H9 (cell line): ENCODE data around the gene TCF4. TPM values are rescaled to one million over a fixed set of nuclear protein-coding genes. Genes with fewer than 3 reads are reported as not detected.

Source experiments
- DNase-seq: peaks from one replicate; pipeline ENCODE4 v3.0.0-alpha.2; 2017
- H2AFZ ChIP-seq: one replicate; pipeline ENCODE4 v1.6.1; 2013; ENCODE audit warnings: mild to moderate bottlenecking, low read length, control low read depth, moderate library complexity
- H2AK5ac ChIP-seq: 2 replicates; pipeline ENCODE4 v1.6.1; 2013; ENCODE audit warnings: low read length, control low read depth, mixed read lengths; ENCODE audit not compliant: insufficient read length
- H2BK120ac ChIP-seq: one replicate; pipeline ENCODE4 v1.6.1; 2013; ENCODE audit warnings: low read depth, mild to moderate bottlenecking, low read length, control low read depth, inconsistent platforms; ENCODE audit not compliant: poor library complexity, severe bottlenecking
- H2BK12ac ChIP-seq: 2 replicates; pipeline ENCODE4 v1.6.1; 2013; ENCODE audit warnings: low read length, control low read depth, mixed read lengths, low read depth; ENCODE audit not compliant: insufficient read length
- H2BK15ac ChIP-seq: 2 replicates; pipeline ENCODE4 v1.6.1; 2013; ENCODE audit warnings: low read depth, low read length, control low read depth
- H2BK20ac ChIP-seq: one replicate; pipeline ENCODE4 v1.6.1; 2013; ENCODE audit warnings: low read depth, mild to moderate bottlenecking, low read length, control low read depth, inconsistent platforms; ENCODE audit not compliant: poor library complexity, severe bottlenecking
- H2BK5ac ChIP-seq: 2 replicates; pipeline ENCODE4 v1.6.1; 2013; ENCODE audit warnings: low read length, control low read depth, mixed read lengths; ENCODE audit not compliant: insufficient read length
- H3K14ac ChIP-seq: 2 replicates; pipeline ENCODE4 v1.6.1; 2013; ENCODE audit warnings: low read length, control low read depth; ENCODE audit not compliant: insufficient read depth
- H3K18ac ChIP-seq: 2 replicates; pipeline ENCODE4 v1.6.1; 2013; ENCODE audit warnings: low read depth, mild to moderate bottlenecking, mixed read lengths, low read length, control low read depth; ENCODE audit not compliant: insufficient read length
- H3K23ac ChIP-seq: 2 replicates; pipeline ENCODE4 v1.6.1; 2013; ENCODE audit warnings: low read length, control low read depth, mixed read lengths, low read depth; ENCODE audit not compliant: insufficient read length
- H3K23me2 ChIP-seq: 2 replicates; pipeline ENCODE4 v1.6.1; 2013; ENCODE audit warnings: low read depth, mild to moderate bottlenecking, mixed read lengths, low read length, control low read depth; ENCODE audit not compliant: insufficient read length, poor library complexity, severe bottlenecking
- H3K27ac ChIP-seq: 2 replicates; pipeline ENCODE4 v1.5.1; 2013; ENCODE audit warnings: low read length, control low read depth, mixed read lengths, low read depth; ENCODE audit not compliant: insufficient read length
- H3K27me3 ChIP-seq: 2 replicates; pipeline ENCODE4 v1.6.1; 2013; ENCODE audit warnings: low read length, control low read depth, inconsistent platforms; ENCODE audit not compliant: insufficient read depth
- H3K4ac ChIP-seq: 2 replicates; pipeline ENCODE4 v1.6.1; 2013; ENCODE audit warnings: low read depth, mild to moderate bottlenecking, control low read depth, inconsistent platforms, low read length, moderate library complexity
- H3K4me1 ChIP-seq: 2 replicates; pipeline ENCODE4 v1.6.1; 2013; ENCODE audit warnings: low read length, control low read depth, inconsistent platforms; ENCODE audit not compliant: insufficient read depth
- H3K4me2 ChIP-seq: 2 replicates; pipeline ENCODE4 v1.6.1; 2013; ENCODE audit warnings: low read length, control low read depth, mixed read lengths; ENCODE audit not compliant: insufficient read length, insufficient read depth
- H3K56ac ChIP-seq: 2 replicates; pipeline ENCODE4 v1.6.1; 2013; ENCODE audit warnings: low read depth, mild to moderate bottlenecking, mixed read lengths, low read length, control low read depth; ENCODE audit not compliant: insufficient read length
- H3K79me1 ChIP-seq: 2 replicates; pipeline ENCODE4 v1.6.1; 2013; ENCODE audit warnings: low read depth, mild to moderate bottlenecking, moderate library complexity, low read length, control low read depth, inconsistent platforms; ENCODE audit not compliant: insufficient read depth, poor library complexity, severe bottlenecking
- H3K79me2 ChIP-seq: 2 replicates; pipeline ENCODE4 v1.6.1; 2013; ENCODE audit warnings: low read length, control low read depth, inconsistent platforms; ENCODE audit not compliant: insufficient read depth
- H3K9ac ChIP-seq: 2 replicates; pipeline ENCODE4 v1.6.1; 2013; ENCODE audit warnings: low read length, control low read depth, mixed read lengths; ENCODE audit not compliant: insufficient read length; ENCODE audit errors: extremely low read depth
- H3K9me3 ChIP-seq: one replicate; pipeline ENCODE4 v1.6.1; 2013; ENCODE audit warnings: low read depth, low read length, inconsistent platforms; ENCODE audit not compliant: control insufficient read depth
- H3T11ph ChIP-seq: one replicate; pipeline ENCODE4 v1.6.1; 2013; ENCODE audit warnings: mild to moderate bottlenecking, low read length, control low read depth, inconsistent platforms
- H4K20me1 ChIP-seq: one replicate; pipeline ENCODE4 v1.6.1; 2013; ENCODE audit not compliant: control insufficient read depth, insufficient read length, insufficient read depth
- H4K5ac ChIP-seq: 2 replicates; pipeline ENCODE4 v1.6.1; 2013; ENCODE audit warnings: low read depth, mild to moderate bottlenecking, mixed read lengths, low read length, control low read depth; ENCODE audit not compliant: insufficient read length
- H4K8ac ChIP-seq: replicated peaks from 2 replicates; pipeline ENCODE4 v1.6.1; 2013; ENCODE audit warnings: low read length, control low read depth, mixed read lengths, low read depth; ENCODE audit not compliant: insufficient read length
- H4K91ac ChIP-seq: 2 replicates; pipeline ENCODE4 v1.6.1; 2013; ENCODE audit warnings: low read depth, mild to moderate bottlenecking, moderate library complexity, mixed read lengths, low read length, control low read depth; ENCODE audit not compliant: insufficient read length
- H3K27ac Mint-ChIP-seq, 3 experiments: 2 replicates in 2 of 3; 3 replicates in 1 of 3; pipeline ENCODE4 v1.8.0; 2020 to 2021; ENCODE audit warnings: mixed read lengths in 3 of 3, mild to moderate bottlenecking in 1 of 3, moderate library complexity in 1 of 3
- H3K27me3 Mint-ChIP-seq: 2 replicates; pipeline ENCODE4 v1.8.0; 2021; ENCODE audit warnings: low read depth, mild to moderate bottlenecking, moderate library complexity, mixed read lengths
- H3K36me3 Mint-ChIP-seq, 3 experiments: 2 replicates in 2 of 3; 3 replicates in 1 of 3; pipeline ENCODE4 v1.8.0; 2020 to 2021; ENCODE audit warnings: low read depth in 3 of 3, mixed read lengths in 3 of 3; ENCODE audit not compliant: insufficient read depth in 1 of 3
- H3K4me1 Mint-ChIP-seq, 2 experiments: 2 replicates each; pipeline ENCODE4 v1.8.0; 2020; ENCODE audit warnings: mixed read lengths in 2 of 2
- H3K4me3 Mint-ChIP-seq, 2 experiments: 2 replicates in 1 of 2; 3 replicates in 1 of 2; pipeline ENCODE4 v1.8.0; 2020 to 2021; ENCODE audit warnings: mild to moderate bottlenecking in 2 of 2, mixed read lengths in 2 of 2, moderate library complexity in 1 of 2
- H3K9me3 Mint-ChIP-seq, 2 experiments: 2 replicates in 1 of 2; 3 replicates in 1 of 2; pipeline ENCODE4 v1.8.0; 2020; ENCODE audit warnings: mild to moderate bottlenecking in 2 of 2, mixed read lengths in 2 of 2, moderate library complexity in 1 of 2
- WGBS: extraction: QIAGEN DNeasy Blood & Tissue Kit; methylation state at CpG from one replicate; pipeline ENCODE4 v1.1.7; 2013; ENCODE audit warnings: missing lambda C conversion rate, low lambda C conversion rate, mixed read lengths; ENCODE audit not compliant: insufficient read length; ENCODE audit errors: extremely low coverage; 5-methylcytosine and 5-hydroxymethylcytosine counted together
- total RNA-seq: library from RNA; stranded (reverse); gene quantifications from 2 replicates; pipeline ENCODE4 v1.2.1, GENCODE V29; 2021
- TF ChIP-seq, protein P1 (sequence below): fragments of 200-600 bp; sonication (generic); conservative IDR thresholded peaks from 3 replicates; pipeline ENCODE4 v1.8.0; 2021; ENCODE audit warnings: antibody characterized with exemption, mild to moderate bottlenecking

The TCF4 gene
- total RNA-seq, 1 experiment from 2014 or later = 99.4 TPM

DNA sequence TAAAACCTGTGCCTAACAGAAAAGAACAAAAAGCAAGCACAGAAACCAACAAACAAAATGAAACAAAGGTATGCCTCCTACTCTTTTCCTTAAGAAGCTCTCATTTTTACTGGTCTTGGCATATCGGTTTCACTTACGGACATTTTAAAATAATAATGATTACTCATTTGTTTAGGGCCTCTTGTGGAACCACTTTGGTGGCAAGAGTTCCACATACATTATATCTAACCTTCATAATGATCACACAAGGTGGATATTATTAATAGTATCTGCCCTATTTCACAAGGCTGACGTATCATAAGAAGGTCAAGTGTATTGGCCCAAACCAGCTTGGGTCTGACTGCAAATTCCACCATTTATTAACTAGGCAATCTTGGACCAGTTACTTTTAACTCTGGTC, 304.7 kb downstream of the TCF4 start:
- no peak overlapping the region for H3K14ac ChIP-seq
- no peak overlapping the region for H3K23ac ChIP-seq
- no peak overlapping the region for H3K56ac ChIP-seq
- H2AK5ac ChIP-seq = no peak overlapping the region
- no peak overlapping the region for H2BK120ac ChIP-seq
- no peak overlapping the region for H2BK5ac ChIP-seq
- no peak overlapping the region for H4K8ac ChIP-seq
- no peak overlapping the region for H4K91ac ChIP-seq
- H4K20me1 ChIP-seq = no peaks in the 10 kb centered on the region
- no peak overlapping the region for H3K27ac ChIP-seq
- Mint-ChIP-seq H3K36me3 (peaks cover 0 to 10% (median 4%) of the 10 kb centered on the region in 3 experiments; a peak in 4 of 7 replicates), H3K9me3 (no peaks in the 10 kb centered on the region), H3K27me3 (no peaks in the 10 kb centered on the region), H3K4me1 (peaks cover 21 to 26% of the 10 kb centered on the region in 2 experiments), H3K4me3 (no peak overlapping the region), H3K27ac (no peak overlapping the region; a peak in 1 of 7 replicates)
- TF ChIP-seq, protein P1, sequence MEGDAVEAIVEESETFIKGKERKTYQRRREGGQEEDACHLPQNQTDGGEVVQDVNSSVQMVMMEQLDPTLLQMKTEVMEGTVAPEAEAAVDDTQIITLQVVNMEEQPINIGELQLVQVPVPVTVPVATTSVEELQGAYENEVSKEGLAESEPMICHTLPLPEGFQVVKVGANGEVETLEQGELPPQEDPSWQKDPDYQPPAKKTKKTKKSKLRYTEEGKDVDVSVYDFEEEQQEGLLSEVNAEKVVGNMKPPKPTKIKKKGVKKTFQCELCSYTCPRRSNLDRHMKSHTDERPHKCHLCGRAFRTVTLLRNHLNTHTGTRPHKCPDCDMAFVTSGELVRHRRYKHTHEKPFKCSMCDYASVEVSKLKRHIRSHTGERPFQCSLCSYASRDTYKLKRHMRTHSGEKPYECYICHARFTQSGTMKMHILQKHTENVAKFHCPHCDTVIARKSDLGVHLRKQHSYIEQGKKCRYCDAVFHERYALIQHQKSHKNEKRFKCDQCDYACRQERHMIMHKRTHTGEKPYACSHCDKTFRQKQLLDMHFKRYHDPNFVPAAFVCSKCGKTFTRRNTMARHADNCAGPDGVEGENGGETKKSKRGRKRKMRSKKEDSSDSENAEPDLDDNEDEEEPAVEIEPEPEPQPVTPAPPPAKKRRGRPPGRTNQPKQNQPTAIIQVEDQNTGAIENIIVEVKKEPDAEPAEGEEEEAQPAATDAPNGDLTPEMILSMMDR = no peak
- no peaks in the 10 kb centered on the region; the same call in 1 of the 2 replicates for H3K79me2 ChIP-seq
- H3K18ac ChIP-seq = no peak overlapping the region
- no peak overlapping the region for H3K4ac ChIP-seq
- no peak overlapping the region for H2AFZ ChIP-seq
- H3K79me1 ChIP-seq = peaks cover 4% of the 10 kb centered on the region
- H3K23me2 ChIP-seq = no peaks in the 10 kb centered on the region
- no peaks in the 10 kb centered on the region for H3K9me3 ChIP-seq
- no peak overlapping the region for H3K9ac ChIP-seq
- H3K27me3 ChIP-seq = no peaks in the 10 kb centered on the region
- WGBS = no CpG with 5 or more reads among the region's 3 CpGs
- no peak overlapping the region for H2BK20ac ChIP-seq
- H3T11ph ChIP-seq = no peak overlapping the region
- H3K4me1 ChIP-seq = no peaks in the 10 kb centered on the region; the same call in 1 of the 2 replicates
- H4K5ac ChIP-seq = no peak overlapping the region
- H2BK12ac ChIP-seq = no peak overlapping the region
- H3K4me2 ChIP-seq = no peak overlapping the region
- no peak for DNase-seq
- no peak overlapping the region for H2BK15ac ChIP-seq
